IMR-90 (cell line): ENCODE measurements around the gene KRT86. TPM values are rescaled to one million over a fixed set of nuclear protein-coding genes. Genes with fewer than 3 reads are reported as not detected.
"Not testable (repeated sequence)": the region's sequence is repeated elsewhere in the genome, so short reads cannot be mapped to it uniquely, and the experiment has no call there.

Source experiments
- ATAC-seq: fragments of 200-7000 bp; cut with Tn5 transposase; 2 replicates; pipeline ENCODE4 v1.9.1; 2020; ENCODE audit warnings: low read depth, mild to moderate bottlenecking, moderate library complexity
- BruUV-seq: library from RNA; stranded (reverse); fragments of 400-500 nt; replicated peaks from 2 replicates; lab custom pipeline; 2021; lab: Mats Ljungman, UMichigan
- CTCF ChIA-PET: fragments of 300-600 bp; formaldehyde crosslinking; extraction: SDS; loops from one replicate; lab custom pipeline; 2021; ENCODE audit warnings: antibody characterized with exemption; lab: Yijun Ruan, JAX
- POLR2A ChIA-PET: fragments of 300-600 bp; sonication (Branson Sonifier 250); formaldehyde crosslinking; loops from one replicate; lab custom pipeline; 2022; ENCODE audit warnings: antibody characterized with exemption; ENCODE audit not compliant: unreplicated experiment; lab: Charles Lee
- DNase-seq: peaks from one replicate; pipeline ENCODE4 v3.0.0; 2013
- H2AFZ ChIP-seq: replicated peaks from 2 replicates; pipeline ENCODE3; 2013; ENCODE audit warnings: low read length, mild to moderate bottlenecking; ENCODE audit not compliant: poor library complexity
- H2AK5ac ChIP-seq: 2 replicates; pipeline ENCODE4 v1.6.1; 2013; ENCODE audit warnings: low read depth, low read length, inconsistent platforms
- H2AK9ac ChIP-seq: replicated peaks from 2 replicates; pipeline ENCODE3; 2013; ENCODE audit warnings: mild to moderate bottlenecking, low read depth, low read length, moderate library complexity; ENCODE audit not compliant: poor library complexity
- H2BK120ac ChIP-seq: 2 replicates; pipeline ENCODE4 v1.6.1; 2013; ENCODE audit warnings: low read depth, low read length, inconsistent platforms
- H2BK15ac ChIP-seq: 3 replicates; pipeline ENCODE4 v1.6.1; 2013; ENCODE audit warnings: low read depth, low read length, inconsistent platforms
- H2BK20ac ChIP-seq: 2 replicates; pipeline ENCODE4 v1.6.1; 2013; ENCODE audit warnings: low read depth, mild to moderate bottlenecking, inconsistent platforms, low read length, moderate library complexity
- H2BK5ac ChIP-seq: 2 replicates; pipeline ENCODE4 v1.6.1; 2013; ENCODE audit warnings: mild to moderate bottlenecking, low read depth, low read length, inconsistent platforms; ENCODE audit not compliant: poor library complexity, severe bottlenecking
- H3K14ac ChIP-seq: replicated peaks from 2 replicates; pipeline ENCODE4 v1.6.1; 2013; ENCODE audit warnings: low read depth, low read length, inconsistent platforms
- H3K18ac ChIP-seq: 2 replicates; pipeline ENCODE4 v1.6.1; 2013; ENCODE audit warnings: low read depth, low read length, control low read depth
- H3K23ac ChIP-seq: 2 replicates; pipeline ENCODE4 v1.6.1; 2013; ENCODE audit warnings: low read depth, low read length, inconsistent platforms
- H3K27ac ChIP-seq: 2 replicates; pipeline ENCODE4 v1.5.1; 2013; ENCODE audit warnings: mild to moderate bottlenecking, control low read depth, low read length; ENCODE audit not compliant: insufficient read depth
- H3K27me3 ChIP-seq: 2 replicates; pipeline ENCODE4 v1.6.1; 2013; ENCODE audit warnings: low read length; ENCODE audit not compliant: control insufficient read depth, insufficient read depth
- H3K36me3 ChIP-seq: 2 replicates; pipeline ENCODE4 v1.6.1; 2013; ENCODE audit warnings: low read length, mixed read lengths; ENCODE audit not compliant: control insufficient read depth, insufficient read depth
- H3K4ac ChIP-seq: 2 replicates; pipeline ENCODE4 v1.6.1; 2013; ENCODE audit warnings: low read depth, low read length, inconsistent platforms
- H3K4me1 ChIP-seq: 2 replicates; pipeline ENCODE4 v1.6.1; 2013; ENCODE audit warnings: low read length, mixed read lengths; ENCODE audit not compliant: control insufficient read depth, insufficient read depth
- H3K4me2 ChIP-seq: 2 replicates; pipeline ENCODE4 v1.6.1; 2013; ENCODE audit warnings: low read depth, mild to moderate bottlenecking, control low read depth, low read length, moderate library complexity
- H3K4me3 ChIP-seq: 2 replicates; pipeline ENCODE4 v1.5.1; 2013; ENCODE audit warnings: low read depth, mild to moderate bottlenecking, control low read depth, low read length, moderate library complexity; ENCODE audit not compliant: insufficient read depth
- H3K56ac ChIP-seq: 2 replicates; pipeline ENCODE4 v1.6.1; 2013; ENCODE audit warnings: low read length, inconsistent platforms; ENCODE audit not compliant: insufficient read depth; ENCODE audit errors: extremely low read depth
- H3K79me1 ChIP-seq, 2 experiments: 2 replicates each; pipeline ENCODE4 v1.6.1; 2013; ENCODE audit warnings: low read length in 2 of 2, inconsistent platforms in 1 of 2, low read depth in 1 of 2
- H3K9ac ChIP-seq: 2 replicates; pipeline ENCODE4 v1.6.1; 2013; ENCODE audit warnings: low read depth, low read length, control low read depth
- H3K9me1 ChIP-seq: 2 replicates; pipeline ENCODE4 v1.6.1; 2013; ENCODE audit warnings: low read length, inconsistent platforms; ENCODE audit not compliant: insufficient read depth
- H3K9me3 ChIP-seq: 2 replicates; pipeline ENCODE4 v1.6.1; 2013; ENCODE audit warnings: low read length; ENCODE audit not compliant: control insufficient read depth, insufficient read depth
- H4K20me1 ChIP-seq: 2 replicates; pipeline ENCODE4 v1.6.1; 2013; ENCODE audit warnings: low read length, inconsistent platforms; ENCODE audit not compliant: insufficient read depth
- H4K5ac ChIP-seq: 2 replicates; pipeline ENCODE4 v1.6.1; 2013; ENCODE audit warnings: mild to moderate bottlenecking, low read depth, low read length, control low read depth
- H4K8ac ChIP-seq, 2 experiments: 2 replicates each; pipeline ENCODE4 v1.6.1; 2013; ENCODE audit warnings: low read depth in 2 of 2, low read length in 2 of 2, control low read depth in 1 of 2, inconsistent platforms in 1 of 2
- H4K91ac ChIP-seq: 2 replicates; pipeline ENCODE4 v1.6.1; 2013; ENCODE audit warnings: low read depth, low read length, inconsistent platforms; ENCODE audit not compliant: insufficient read depth
- WGBS, 2 experiments: methylation state at CpG; one replicate each; pipeline versions ENCODE4 v1.1.5 to v1.1.7; 2013; ENCODE audit warnings: missing lambda C conversion rate in 2 of 2; ENCODE audit not compliant: insufficient read length in 1 of 2; ENCODE audit errors: extremely low coverage in 2 of 2; 5-methylcytosine and 5-hydroxymethylcytosine counted together
- dilution Hi-C: fragments of 300-500 bp; cut with HindIII; formaldehyde crosslinking; loops from one replicate; pipeline ENCODE4 v1.14.3; 2018; ENCODE audit warnings: low sequenced_read_pairs; ENCODE audit not compliant: unreplicated experiment
- in situ Hi-C: fragments of 300-500 bp; cut with MboI; formaldehyde crosslinking; loops from 3 replicates; pipeline ENCODE4 v1.14.3; 2019; ENCODE audit warnings: low sequenced_read_pairs, inconsistent platforms, mixed read lengths
- intact Hi-C: fragments of 100-400 bp; cut with micrococcal nuclease; formaldehyde crosslinking; loops from 2 replicates; pipeline ENCODE4 v1.10.0; 2022
- polyA plus RNA-seq, 3 experiments: library from polyadenylated mRNA; depleted of rRNA; stranded (reverse); fragments of >200 nt; gene quantifications; 2 replicates each; pipeline ENCODE4 v1.2.3, GENCODE V29; 2012; ENCODE audit warnings: low replicate concordance in 1 of 3
- total RNA-seq: library from RNA; depleted of rRNA; stranded (reverse); fragments of >200 nt; gene quantifications from 2 replicates; pipeline ENCODE4 v1.2.3, GENCODE V29; 2012

Gene KRT86
- total and polyA plus RNA-seq, 2 of the 4 experiments (the other 2 are of a cell fraction): not detected

GRCh38 chr12:52290483-52291134 lies 16.2 kb downstream of the KRT86 start:
- in situ Hi-C loops, H3K4me2 ChIP-seq, H3K56ac ChIP-seq, H4K8ac ChIP-seq, H3K9me1 ChIP-seq, H2BK15ac ChIP-seq, POLR2A ChIA-PET, H3K23ac ChIP-seq, intact Hi-C loops, H4K20me1 ChIP-seq, H3K36me3 ChIP-seq, DNase-seq, H2AK5ac ChIP-seq, H4K5ac ChIP-seq, dilution Hi-C loops, H2AK9ac ChIP-seq, H3K4me3 ChIP-seq, H3K14ac ChIP-seq, H3K18ac ChIP-seq, H3K4ac ChIP-seq, H3K27ac ChIP-seq, H3K9ac ChIP-seq, H3K79me1 ChIP-seq, BruUV-seq, H3K4me1 ChIP-seq, H2BK120ac ChIP-seq, H2BK20ac ChIP-seq, CTCF ChIA-PET, H4K91ac ChIP-seq, H2BK5ac ChIP-seq, H3K9me3 ChIP-seq, H2AFZ ChIP-seq, ATAC-seq: not testable (repeated sequence)
- no CpG with 5 or more reads among the region's 5 CpGs for WGBS, 2 experiments
- peaks cover 21% of the 10 kb centered on the region for H3K27me3 ChIP-seq
